ENCODE results near the gene RNF149.
"Not testable (repeated sequence)": the region's sequence is repeated elsewhere in the genome, so short reads cannot be mapped to it uniquely, and the experiment has no call there.

Gene RNF149, protein sequence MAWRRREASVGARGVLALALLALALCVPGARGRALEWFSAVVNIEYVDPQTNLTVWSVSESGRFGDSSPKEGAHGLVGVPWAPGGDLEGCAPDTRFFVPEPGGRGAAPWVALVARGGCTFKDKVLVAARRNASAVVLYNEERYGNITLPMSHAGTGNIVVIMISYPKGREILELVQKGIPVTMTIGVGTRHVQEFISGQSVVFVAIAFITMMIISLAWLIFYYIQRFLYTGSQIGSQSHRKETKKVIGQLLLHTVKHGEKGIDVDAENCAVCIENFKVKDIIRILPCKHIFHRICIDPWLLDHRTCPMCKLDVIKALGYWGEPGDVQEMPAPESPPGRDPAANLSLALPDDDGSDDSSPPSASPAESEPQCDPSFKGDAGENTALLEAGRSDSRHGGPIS

DNA sequence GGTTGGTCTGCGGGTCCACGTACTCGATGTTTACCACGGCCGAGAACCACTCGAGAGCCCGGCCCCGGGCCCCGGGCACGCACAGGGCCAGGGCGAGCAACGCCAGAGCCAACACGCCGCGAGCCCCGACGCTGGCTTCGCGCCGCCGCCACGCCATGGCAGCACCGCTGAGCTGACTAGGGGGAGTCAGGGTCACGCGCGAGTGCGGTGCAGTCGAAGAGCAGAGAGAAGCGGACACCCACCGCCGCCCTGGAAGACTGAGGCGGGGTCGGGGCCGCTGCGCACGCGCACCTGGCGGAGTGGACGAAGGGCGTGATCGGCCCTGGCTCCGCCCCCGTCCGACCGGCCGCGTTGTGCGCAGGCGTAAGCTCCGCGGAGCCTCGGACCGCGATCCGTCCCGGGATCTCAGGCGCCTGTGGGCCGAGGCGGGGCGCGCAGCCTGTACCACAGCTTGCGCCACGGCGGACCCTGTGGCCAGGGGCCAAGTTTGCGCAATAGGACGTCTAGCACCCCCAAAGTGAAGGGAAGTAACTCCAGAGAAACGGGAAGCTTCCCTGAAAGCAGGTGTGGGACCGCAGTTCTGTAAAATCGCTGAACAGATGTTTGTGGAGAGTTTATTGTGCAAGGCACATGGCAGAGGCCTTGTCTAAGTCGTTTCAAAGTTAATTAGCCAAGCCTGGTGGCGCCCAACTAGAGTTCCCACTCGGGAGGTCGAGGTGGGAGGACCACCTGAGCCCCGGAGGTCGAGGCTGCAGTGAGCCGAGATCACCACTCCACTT lies at the start of gene RNF149:
RNF149 (minus strand) TSS at position 270 of the 779 bp plus-strand sequence; CDS start at position 157, 113 bp downstream.
- peak; percentile 89 for DNase-seq (ENCODE audit: low spot score)

DNA sequence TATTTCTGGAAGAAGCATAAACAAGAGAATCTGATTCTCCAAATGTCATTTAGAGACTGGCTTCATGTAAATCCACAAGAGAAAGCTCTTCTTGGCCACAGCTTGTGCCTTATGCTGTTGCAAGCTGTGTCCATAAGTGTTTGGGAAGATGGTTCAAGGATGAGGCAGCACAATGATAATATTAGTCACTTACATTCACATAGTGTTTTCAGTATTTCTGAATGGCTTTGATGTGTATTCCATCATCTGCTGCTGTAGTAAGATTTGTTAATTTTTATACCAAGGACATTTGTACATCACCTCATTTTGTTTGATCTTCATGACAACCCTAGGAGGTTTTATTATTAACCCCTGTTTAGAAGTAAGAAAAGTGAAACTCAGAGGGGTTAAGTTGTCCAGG lies 48.9 kb upstream of the RNF149 start:
- no peak for DNase-seq (ENCODE audit: low spot score)

DNA sequence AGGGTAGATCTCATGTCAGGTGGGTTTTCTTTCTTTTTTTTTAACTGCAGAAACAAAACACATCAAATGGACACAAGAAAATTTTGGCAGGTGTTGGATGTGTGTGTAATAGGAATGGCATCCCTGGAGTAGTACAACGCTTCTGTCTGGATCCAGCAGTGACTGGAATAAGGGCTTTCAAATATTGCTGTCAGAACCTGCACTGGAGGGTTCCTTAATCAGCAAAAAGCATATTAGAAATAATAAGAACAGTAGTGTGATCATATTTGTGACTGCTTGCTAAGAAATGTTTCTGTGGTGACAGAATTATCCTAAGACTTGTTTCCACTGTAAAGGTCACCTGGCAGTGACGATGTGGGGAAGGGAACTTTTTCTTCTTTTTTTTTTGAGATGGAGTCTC lies 48.0 kb upstream of the RNF149 start:
- no peak for DNase-seq (ENCODE audit: low spot score)

DNA sequence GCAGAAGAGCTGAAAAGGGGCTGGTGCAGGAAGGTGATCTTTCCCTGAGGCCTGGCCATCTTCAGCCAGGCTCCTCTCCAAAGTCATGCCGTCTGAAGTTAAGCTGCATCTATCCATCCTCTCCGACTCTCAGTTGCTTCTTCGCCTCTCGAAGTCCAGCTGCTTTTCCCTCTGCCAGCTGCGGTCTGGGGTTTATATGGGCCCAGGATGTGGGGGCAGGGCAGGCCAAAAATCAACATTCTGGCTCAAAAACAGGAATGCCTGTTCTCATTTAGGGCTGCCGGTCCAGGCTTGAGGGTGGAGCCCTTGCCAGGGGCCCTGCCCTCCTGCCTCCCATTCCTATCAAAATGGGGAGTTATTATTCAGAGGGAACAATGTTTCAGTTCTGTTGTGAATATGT lies 47.6 kb upstream of the RNF149 start:
- no peak for DNase-seq (ENCODE audit: low spot score)

DNA sequence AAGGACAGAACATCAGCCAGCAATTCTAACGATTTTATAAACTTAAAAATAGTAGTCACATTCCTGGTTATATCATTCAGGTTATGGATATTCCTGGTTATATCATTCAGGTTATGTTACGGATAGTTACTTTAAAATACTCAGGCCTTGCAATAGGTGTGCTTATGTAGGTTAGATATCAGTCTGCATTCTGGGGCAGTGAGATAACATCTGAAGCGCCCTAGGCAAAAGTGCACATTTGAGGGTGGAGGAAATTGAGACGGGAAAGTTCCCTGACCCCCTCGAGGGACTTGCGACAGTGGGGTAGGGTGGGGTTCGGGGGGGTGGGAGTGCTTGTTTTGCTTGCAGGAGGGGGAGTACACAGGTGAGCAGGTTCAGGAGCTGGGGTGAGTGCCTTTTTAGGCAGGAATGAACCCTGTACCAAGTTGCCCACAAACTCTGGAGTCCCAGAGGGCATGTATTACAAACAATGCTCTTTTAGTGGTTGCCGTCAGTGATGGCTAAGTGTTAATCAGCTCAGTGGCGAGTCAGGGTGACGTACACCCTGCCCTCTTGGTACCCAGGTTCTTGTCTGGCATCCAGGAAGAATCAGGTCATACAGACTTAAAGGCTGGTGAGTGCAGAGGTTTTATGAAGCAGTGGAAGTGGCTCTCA lies 47.0 kb upstream of the RNF149 start:
- no peak for DNase-seq (ENCODE audit: low spot score)

DNA sequence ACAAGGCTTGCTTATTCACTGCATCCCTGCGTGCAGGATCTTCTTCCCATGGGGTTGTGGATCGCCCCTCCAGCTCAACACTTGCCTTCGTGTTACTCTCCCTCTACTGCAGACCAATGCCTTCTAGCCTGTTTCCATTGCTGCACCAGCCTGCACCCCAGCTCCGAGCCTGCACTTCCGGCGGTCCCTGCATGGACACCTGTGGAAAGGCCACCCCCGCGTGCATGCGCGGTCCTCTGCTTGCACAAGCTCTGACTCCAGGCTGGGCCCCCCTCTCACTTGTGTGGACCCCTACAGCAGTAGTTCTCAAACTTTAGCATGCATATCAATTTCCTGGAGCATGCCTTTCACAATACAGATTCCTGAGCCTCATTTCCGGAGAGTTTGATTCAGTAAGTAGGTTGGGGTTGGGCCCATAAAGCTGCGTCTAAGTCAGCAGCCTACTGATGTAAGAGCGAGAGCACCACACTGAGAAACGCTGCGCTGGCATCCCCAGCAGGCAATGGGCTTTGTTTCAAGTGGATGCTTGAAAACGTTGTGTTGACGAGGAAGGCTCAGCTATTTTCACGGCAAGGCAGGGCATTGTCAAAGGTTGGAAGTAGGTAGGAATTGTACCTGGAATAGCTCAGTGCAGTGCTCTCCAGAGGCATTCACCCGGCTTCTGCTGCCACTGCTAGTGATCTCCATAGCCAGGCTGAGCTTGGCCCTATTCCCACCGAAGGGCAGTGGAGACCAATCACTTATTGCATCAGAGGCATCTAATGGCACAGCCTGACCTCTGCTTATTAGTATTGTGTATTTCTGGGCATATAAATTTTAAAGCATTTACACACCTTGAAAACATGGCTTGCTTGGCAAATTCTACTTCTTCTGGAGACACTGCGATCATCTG lies 46.2 kb upstream of the RNF149 start:
- no peak for DNase-seq (ENCODE audit: low spot score)

DNA sequence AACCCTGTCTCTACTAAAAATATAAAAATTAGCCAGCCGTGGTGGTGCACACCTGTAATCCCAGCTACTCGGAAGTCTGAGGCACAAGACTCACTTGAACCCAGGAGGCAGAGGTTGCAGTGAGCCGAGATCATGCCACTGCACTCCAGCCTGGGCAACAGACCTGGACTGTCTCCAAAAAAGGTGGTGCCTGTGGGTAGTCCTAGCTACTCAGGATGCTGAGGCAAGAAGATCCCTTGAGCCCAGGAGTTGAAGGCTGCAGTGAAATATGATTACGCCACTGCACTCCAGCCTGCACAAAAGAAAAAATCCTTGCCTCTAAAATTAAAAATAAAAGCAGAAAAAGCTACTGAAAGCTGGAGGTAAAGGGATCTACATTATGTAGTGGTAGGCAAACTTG lies 44.1 kb upstream of the RNF149 start:
- DNase-seq (ENCODE audit: low spot score): not testable (repeated sequence)

DNA sequence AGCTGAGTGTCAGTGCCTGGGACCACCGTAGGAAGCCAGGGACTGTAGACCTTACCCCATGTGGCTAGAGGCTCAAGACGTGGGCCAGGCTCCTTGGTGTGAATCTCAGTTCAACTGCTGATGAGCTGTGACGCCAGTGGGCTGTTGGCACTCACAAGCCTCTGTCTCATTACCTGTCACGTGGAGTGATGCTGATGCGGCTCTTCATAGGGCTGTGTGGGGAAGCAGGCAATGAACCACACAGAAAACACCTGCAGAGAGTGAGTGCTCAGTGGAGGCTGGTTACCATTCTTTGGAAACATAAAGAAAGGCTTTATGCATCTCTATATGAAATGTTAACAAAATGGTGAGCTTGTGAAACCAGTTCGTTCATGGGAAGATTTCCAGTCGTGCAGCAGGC lies 42.7 kb upstream of the RNF149 start:
- DNase-seq (ENCODE audit: low spot score): no peak

DNA sequence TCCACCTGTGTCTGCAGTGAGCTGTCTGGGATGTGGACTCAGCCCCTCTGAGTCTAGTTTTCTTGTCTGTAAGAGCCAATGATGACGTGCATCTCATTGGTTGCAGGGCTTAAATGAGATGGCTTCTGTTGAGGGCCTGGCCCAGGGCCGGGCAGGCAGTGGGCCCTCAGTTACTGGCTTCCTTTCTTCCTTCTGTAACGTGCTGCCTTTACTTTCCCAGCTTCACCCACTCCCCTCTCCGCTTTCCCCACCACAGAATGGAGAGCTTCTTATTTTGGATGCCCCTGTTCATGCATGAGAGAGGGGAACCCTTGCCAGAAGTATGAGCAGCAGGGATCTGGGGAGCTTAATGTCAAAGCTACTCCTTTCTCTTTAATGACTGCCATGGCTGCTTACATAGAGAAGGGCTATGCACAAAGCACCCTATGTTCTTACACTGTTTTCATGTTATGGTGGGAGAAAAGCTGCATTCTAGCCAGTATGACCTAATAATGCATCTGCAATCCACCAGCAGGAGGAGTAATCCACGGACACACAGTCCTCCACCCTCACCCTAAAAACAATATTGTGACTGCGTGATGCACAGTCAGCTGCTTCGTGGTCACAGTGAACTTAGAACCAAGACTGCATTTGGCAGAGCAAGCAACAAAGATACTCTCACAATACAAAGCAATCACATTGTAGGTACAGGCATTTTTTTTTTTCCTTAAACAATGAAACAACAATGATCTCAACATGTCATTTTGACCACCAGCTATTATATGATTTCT lies 41.6 kb upstream of the RNF149 start:
- no peak for DNase-seq (ENCODE audit: low spot score)

DNA sequence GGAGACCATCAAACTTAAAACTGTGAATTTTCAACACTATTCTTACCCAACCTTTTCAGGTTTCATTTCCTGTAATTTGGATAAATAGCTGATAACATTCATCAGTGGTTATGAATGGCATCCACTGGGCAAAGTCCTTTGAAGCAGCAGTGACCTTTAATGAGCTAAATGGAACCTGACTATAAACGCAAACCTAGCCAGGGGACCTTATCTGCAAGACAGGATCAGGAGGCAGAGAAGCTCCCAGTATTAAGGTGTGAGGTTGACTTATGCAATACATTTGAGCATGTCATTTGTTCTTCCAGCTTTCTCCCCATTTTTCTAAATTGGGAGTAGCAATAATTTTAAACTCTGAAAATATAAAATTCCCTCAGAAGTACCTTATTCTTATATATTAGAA lies 40.4 kb upstream of the RNF149 start:
- DNase-seq (ENCODE audit: low spot score): no peak

DNA sequence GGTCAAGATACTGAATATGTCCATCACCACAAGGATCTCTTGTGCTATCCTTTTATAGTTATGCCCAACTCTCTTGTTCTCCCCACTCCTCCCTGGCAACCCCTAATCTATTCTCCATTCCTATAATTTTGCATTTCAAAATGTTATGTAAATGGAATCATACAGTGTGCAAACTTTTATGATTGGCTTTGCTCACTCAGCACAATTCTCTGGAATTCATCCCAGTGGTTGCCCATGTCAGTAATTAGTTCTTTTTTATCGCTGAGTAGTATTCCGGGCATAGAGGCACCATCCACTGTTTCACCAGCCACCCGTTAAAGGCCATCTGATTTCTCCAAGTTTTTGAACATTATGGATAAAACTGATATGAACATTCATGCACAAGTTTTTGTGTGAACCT lies 38.4 kb upstream of the RNF149 start:
- DNase-seq (ENCODE audit: low spot score): no peak

DNA sequence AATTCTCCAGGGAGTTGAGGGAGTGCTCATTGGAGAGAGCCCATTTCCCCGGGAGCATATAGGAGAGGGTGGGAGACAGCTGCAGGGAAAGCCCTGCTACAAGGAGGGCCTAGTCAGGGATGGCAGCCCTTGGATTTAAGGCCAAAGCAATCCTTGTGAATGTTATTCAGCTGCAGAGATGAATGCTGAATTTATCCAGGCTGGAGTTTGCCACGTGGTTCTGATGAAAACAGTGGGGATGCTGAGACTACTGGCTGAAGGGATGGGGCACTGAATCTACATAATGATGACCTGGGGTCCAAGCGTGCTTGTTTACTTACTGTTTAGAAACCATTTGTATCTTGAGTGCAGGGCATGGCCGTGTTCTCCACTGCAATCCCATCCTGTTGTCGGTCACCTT lies 35.6 kb upstream of the RNF149 start:
- DNase-seq (ENCODE audit: low spot score): no peak

DNA sequence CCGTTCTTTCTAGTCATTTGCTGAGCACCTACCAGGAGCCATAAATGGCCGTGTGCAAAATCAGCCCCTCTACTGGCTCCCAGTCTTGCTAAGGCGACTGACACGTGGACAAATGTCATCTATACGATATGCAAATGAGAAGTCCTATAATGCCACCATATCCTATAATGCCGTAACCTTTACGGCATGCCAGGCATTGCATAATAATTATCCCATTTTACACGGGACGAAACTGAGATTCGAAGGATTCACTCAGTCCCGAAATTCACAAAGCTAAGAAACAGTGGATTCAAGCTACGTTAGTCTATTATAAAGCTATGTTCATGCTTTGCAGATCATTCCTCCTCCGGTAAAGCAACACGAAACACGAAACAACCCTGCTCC lies 34.1 kb upstream of the RNF149 start:
- no peak for DNase-seq (ENCODE audit: low spot score)

DNA sequence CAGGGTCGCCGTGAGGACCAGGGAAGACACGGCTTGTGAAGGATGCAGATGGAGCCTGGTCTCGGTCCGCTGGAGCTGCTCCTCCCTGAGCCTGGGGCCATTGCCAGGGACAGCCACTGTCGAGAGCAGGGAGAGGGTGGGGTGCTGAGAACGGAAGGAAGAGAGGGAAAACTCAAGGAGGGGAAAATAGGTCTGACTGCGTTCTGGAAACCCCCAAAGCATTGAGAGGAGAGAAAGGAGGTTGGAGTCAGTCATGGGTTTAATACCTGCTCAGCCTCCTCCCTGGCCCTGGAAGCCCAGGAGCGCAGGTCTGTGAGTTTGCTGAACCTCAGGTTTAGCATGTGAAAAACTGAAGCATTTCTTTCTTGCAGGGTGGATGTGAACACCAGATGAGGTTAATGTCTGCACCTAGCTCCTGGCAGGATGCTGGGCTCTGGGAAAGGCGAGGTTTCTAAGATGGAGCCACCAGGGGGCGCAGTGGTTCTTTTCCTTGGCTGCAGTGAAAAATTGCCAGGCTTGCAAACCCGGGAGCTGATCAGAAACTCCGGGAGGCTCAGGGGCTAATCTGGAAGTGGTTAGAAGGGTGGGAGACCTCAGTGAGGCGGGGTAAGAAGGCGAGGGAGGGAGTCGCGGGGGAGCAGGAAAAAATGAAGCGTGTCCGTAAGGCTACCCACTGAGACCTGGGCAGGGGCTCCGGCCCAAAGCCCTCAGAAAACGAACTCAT lies 33.6 kb upstream of the RNF149 start:
- peak; percentile 67 for DNase-seq (ENCODE audit: low spot score)

DNA sequence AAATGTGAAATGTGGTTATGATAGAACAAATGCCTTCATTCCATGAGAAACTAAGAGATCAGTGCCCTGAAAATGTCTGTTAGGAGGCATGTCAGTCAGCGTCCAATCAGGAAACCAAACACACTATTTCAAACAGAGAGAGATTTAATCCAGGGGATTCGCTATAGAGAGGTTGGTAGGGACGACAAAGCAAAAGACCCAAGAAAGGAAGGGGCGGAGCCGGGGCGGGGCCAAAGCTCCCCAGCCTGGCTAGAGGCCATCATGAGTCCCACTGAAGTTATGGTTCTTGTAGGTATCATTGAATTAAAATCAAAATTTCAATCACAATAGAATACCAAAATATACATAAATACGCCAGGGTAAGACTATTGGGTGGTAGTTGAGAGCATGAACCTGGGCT lies 32.9 kb upstream of the RNF149 start:
- no peak for DNase-seq (ENCODE audit: low spot score)

DNA sequence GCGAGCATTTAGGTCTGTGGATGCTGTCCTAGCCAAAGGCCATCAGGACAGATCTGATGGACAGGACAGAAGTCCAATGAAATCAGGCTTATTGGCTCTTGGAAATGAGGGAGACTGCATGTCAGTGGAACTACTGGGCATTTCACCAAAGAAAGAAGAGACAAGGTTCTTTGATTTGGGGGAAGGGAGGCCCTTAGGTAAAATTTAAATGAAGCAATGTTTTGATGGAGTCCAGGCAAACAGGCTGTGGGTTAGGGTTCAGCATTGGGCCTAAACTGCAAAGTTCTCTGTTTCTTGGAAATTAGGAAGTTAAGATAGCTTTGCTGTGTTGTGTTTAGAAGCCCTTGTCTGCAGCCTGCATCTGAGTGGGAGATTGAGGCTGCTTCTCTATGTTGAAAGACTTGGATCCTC lies 31.6 kb upstream of the RNF149 start:
- no peak for DNase-seq (ENCODE audit: low spot score)

DNA sequence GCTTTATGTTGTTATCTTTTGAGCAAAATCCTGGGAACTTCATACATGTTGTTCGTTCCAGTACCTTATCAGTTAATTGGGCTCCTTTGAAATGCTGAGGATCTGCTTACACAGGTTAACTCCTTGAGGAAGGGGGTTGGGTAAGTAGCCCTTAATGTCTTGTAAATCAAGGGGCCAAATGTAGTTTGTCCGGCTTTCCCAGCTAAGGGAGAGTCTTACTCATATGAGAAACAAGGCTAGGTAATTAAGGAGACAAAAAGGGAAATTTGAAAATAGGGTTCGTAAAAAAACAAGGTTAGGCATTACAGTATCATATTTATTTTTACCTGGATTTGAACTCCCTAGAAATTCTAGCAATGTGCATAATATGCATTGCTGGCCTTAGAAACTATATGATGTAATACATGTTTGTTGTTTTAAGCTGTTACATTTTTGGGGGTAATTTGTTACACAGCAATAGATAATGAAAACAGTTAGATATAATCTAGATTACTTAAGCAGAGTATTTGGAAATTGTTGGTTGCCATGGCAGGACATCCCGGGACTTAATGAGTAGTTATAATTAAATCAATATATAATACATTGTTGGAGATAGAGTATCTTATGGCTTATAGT lies 30.9 kb upstream of the RNF149 start:
- no peak for DNase-seq (ENCODE audit: low spot score)

DNA sequence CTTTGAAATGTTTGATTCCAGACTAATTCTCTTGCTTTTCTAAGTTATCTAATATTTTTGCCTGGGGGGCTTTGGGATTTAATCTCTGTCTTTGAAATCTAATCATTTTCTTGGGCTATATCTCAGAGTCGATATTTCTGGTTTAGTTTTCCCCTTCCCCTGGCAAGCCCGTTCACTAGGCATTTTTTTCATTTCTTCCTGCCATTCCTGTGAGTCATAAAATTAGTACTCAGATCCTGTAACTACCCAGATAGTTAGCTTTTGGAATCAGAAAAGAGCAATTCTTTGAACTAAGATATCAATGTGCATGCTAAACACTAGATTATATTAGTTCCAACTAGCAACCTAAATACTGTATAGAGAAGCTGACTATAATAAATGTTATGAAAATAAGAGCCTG lies 29.4 kb upstream of the RNF149 start:
- DNase-seq (ENCODE audit: low spot score): no peak

DNA sequence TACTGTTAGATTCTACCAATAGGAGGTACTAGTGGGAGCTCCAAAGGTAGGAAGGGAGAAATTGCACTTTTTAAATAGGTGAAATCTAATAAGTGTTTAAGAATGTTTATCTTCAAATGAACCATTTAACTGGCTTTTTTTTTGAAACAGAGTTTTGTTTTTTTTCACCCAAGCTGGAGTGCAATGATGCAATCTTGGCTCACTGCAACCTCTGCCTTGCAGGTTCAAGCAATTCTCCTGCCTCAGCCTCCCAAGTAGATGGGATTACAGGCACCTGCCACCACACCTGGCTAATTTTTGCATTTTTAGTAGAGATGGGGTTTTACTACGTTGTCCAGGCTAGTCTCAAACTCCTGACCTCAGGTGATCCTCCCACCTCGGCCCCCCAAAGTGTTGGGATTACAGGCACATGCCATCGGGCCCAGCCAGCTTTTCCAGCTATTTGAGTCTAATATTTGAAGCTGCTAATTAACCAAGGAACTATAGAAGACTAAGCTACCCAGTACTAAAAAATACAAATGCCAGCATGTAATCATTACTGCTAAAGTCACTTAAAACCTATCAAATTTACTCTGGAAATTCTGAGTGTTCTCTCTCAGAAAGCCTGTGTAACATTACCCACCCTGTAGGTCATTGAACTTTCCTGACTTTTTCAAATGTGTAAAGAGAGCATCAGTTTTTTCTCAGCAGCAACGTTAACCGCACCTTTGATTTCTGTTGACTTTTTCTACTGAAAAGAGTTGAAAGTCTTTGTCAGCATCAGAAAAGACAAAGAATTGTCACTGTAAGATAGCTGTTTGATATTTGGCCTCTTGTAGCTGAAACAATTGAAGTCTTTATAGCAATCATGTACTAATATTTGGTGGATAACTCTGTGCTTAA lies 24.6 kb upstream of the RNF149 start:
- no peak for DNase-seq (ENCODE audit: low spot score)
